Stimulated activated naive CD8-positive, alpha-beta T cell treated with anti-CD3 and anti-CD28 coated beads, Interleukin-15, Interleukin-2, amounts not matched to agents 100 U/mL and 50 U/mL, for 24 hours (primary cell): ENCODE measurements around the gene HHIP.

Experiments used
- ATAC-seq: fragments of 150-1000 bp; cut with Tn5 transposase; one replicate; pipeline ENCODE4 v1.10.0; 2021
- DNase-seq: peaks from one replicate; pipeline ENCODE4 v3.0.0; 2021

The HHIP gene

GRCh38 chr4:144655491-144655890 lies 9.5 kb downstream of the HHIP start:
- no peak for DNase-seq
- no peak for ATAC-seq

GRCh38 chr4:144656850-144657249 lies 10.9 kb downstream of the HHIP start:
- DNase-seq (no peak), ATAC-seq (no peak)

GRCh38 chr4:144658015-144658567 lies 12.1 kb downstream of the HHIP start:
- DNase-seq, result no peak
- no peak for ATAC-seq

- ATAC-seq (no peak), DNase-seq (no peak)
Measured at GRCh38 chr4:144658903-144659302, 12.9 kb downstream of the HHIP start.

GRCh38 chr4:144659447-144659846 lies 13.5 kb downstream of the HHIP start:
- DNase-seq, result no peak
- no peak for ATAC-seq

- DNase-seq, result no peak
- no peak for ATAC-seq
Measured at GRCh38 chr4:144663834-144664475, 18.0 kb downstream of the HHIP start.

GRCh38 chr4:144666539-144667175 lies 20.7 kb downstream of the HHIP start:
- DNase-seq, result no peak
- ATAC-seq, result no peak

GRCh38 chr4:144667500-144667899 lies 21.5 kb downstream of the HHIP start:
- ATAC-seq (no peak), DNase-seq (no peak)

GRCh38 chr4:144670776-144671175 lies 24.8 kb downstream of the HHIP start:
- ATAC-seq, result no peak
- DNase-seq, result no peak

GRCh38 chr4:144674711-144675110 lies 28.8 kb downstream of the HHIP start:
- DNase-seq, result no peak
- no peak for ATAC-seq

- ATAC-seq, result no peak
Measured at GRCh38 chr4:144681806-144682205, 35.9 kb downstream of the HHIP start.

GRCh38 chr4:144683516-144683915 lies 37.6 kb downstream of the HHIP start:
- ATAC-seq, result no peak
- no peak for DNase-seq

More at GRCh38 chr4:144681806-144682205, 35.9 kb downstream of the HHIP start:
- DNase-seq, result no peak

- ATAC-seq, result no peak
- DNase-seq, result no peak
Measured at GRCh38 chr4:144685911-144686310, 40.0 kb downstream of the HHIP start.

- no peak for ATAC-seq
- DNase-seq, result no peak
Measured at GRCh38 chr4:144686921-144687320, 41.0 kb downstream of the HHIP start.

GRCh38 chr4:144687466-144687865 lies 41.5 kb downstream of the HHIP start:
- DNase-seq (no peak), ATAC-seq (no peak)

- DNase-seq (no peak), ATAC-seq (no peak)
Measured at GRCh38 chr4:144688035-144688569, 42.1 kb downstream of the HHIP start.

GRCh38 chr4:144689125-144689524 lies 43.2 kb downstream of the HHIP start:
- no peak for ATAC-seq
- DNase-seq, result no peak

- DNase-seq (no peak), ATAC-seq (no peak)
Measured at GRCh38 chr4:144695721-144696120, 49.8 kb downstream of the HHIP start.

GRCh38 chr4:144696376-144696775 lies 50.4 kb downstream of the HHIP start:
- DNase-seq (no peak), ATAC-seq (no peak)

- ATAC-seq (no peak), DNase-seq (no peak)
Measured at GRCh38 chr4:144699565-144699964, 53.6 kb downstream of the HHIP start.

- DNase-seq, result no peak
- ATAC-seq, result no peak
Measured at GRCh38 chr4:144701683-144702233, 55.8 kb downstream of the HHIP start.

GRCh38 chr4:144703494-144703893 lies 57.5 kb downstream of the HHIP start:
- ATAC-seq (no peak), DNase-seq (no peak)
